Measurements from ENCODE around the gene CD80. TPM values are rescaled to one million over a fixed set of nuclear protein-coding genes. Genes with fewer than 3 reads are reported as not detected.

CD80 gene
- total and polyA plus RNA-seq, 2 donors (not counting 1 experiment from before 2014, with no cell fraction given): under 0.01 TPM; not detected in 1

GRCh38 chr3:119592861-119593260, 33.4 kb upstream of the CD80 start:
- Histone ChIP-seq H3K4me3 (replicated peaks in 1 of 4; ENCODE audit: control extremely low read depth in 1 of 4, insufficient read depth in 1 of 4, low read depth in 3 of 4, low read length in 4 of 4) (no peak overlapping the region), H3K9ac (ENCODE audit: insufficient read depth, low read length) (no peak overlapping the region), H2AFZ (ENCODE audit: low read length) (no peak overlapping the region), H3K36me3 (ENCODE audit: control insufficient read depth, insufficient read depth, low read length) (no peaks in the 10 kb centered on the region), H3K27me3 (ENCODE audit: control insufficient read depth, insufficient read depth, low read length) (no peaks in the 10 kb centered on the region), H3K4me2 (ENCODE audit: extremely low read depth, insufficient read depth, low read length) (no peak overlapping the region), H4K20me1 (ENCODE audit: control insufficient read depth, extremely low read depth, insufficient read depth, low read length) (no peaks in the 10 kb centered on the region), H3K79me2 (ENCODE audit: control insufficient read depth, insufficient read depth, low read length) (no peaks in the 10 kb centered on the region), H3K9me3 (ENCODE audit: control insufficient read depth, insufficient read depth, low read depth, low read length) (no peaks in the 10 kb centered on the region), H3K4me1 (ENCODE audit: control insufficient read depth, extremely low read depth, insufficient read depth, low read length) (no peaks in the 10 kb centered on the region), H3K27ac (ENCODE audit: insufficient read depth, low read length) (no peak overlapping the region)
- TF ChIP-seq, protein P1, sequence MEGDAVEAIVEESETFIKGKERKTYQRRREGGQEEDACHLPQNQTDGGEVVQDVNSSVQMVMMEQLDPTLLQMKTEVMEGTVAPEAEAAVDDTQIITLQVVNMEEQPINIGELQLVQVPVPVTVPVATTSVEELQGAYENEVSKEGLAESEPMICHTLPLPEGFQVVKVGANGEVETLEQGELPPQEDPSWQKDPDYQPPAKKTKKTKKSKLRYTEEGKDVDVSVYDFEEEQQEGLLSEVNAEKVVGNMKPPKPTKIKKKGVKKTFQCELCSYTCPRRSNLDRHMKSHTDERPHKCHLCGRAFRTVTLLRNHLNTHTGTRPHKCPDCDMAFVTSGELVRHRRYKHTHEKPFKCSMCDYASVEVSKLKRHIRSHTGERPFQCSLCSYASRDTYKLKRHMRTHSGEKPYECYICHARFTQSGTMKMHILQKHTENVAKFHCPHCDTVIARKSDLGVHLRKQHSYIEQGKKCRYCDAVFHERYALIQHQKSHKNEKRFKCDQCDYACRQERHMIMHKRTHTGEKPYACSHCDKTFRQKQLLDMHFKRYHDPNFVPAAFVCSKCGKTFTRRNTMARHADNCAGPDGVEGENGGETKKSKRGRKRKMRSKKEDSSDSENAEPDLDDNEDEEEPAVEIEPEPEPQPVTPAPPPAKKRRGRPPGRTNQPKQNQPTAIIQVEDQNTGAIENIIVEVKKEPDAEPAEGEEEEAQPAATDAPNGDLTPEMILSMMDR (conservative IDR thresholded peaks at IDR 0.05 in 1 of 2, IDR thresholded peaks at IDR 0.05 in 1 of 2; ENCODE audit: low read depth in 1 of 2, low read length in 2 of 2): no peak
- TF ChIP-seq EZH2 (IDR thresholded peaks at IDR 0.05; ENCODE audit: low read length, missing control alignments): no peak
- DNase-seq (ENCODE audit: low read depth in 2 of 2): no peak

DNA sequence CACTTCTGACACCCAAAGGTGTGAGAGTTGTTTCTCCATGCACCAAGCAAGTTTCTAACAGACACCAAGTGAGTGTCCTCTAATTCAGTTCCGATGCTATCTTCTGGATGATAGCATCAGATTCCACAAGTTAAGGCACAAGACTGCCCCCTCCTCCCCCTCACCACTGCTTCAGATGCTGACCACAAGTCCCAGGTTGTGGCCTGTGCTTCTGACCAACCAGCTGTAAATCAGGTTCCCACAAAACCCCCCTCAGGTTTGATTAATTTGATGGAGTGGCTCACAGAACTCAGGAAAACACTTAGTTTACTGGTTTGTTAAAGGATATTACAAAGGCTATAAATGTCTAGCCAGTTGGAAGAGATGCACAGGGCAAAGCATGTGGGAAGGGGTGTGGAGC, 31.3 kb upstream of the CD80 start:
- H3K27me3 ChIP-seq (ENCODE audit: control insufficient read depth, insufficient read depth, low read length): no peaks in the 10 kb centered on the region

GRCh38 chr3:119589102-119589773, 29.8 kb upstream of the CD80 start:
- Histone ChIP-seq H3K36me3 (ENCODE audit: control insufficient read depth, insufficient read depth, low read length) (no peaks in the 10 kb centered on the region), H3K4me3 (replicated peaks in 1 of 4; ENCODE audit: control extremely low read depth in 1 of 4, insufficient read depth in 1 of 4, low read depth in 3 of 4, low read length in 4 of 4) (no peak overlapping the region), H3K9ac (ENCODE audit: insufficient read depth, low read length) (no peak overlapping the region), H3K27me3 (ENCODE audit: control insufficient read depth, insufficient read depth, low read length) (no peaks in the 10 kb centered on the region), H3K79me2 (ENCODE audit: control insufficient read depth, insufficient read depth, low read length) (no peaks in the 10 kb centered on the region), H2AFZ (ENCODE audit: low read length) (no peak overlapping the region), H3K4me2 (ENCODE audit: extremely low read depth, insufficient read depth, low read length) (no peak overlapping the region), H3K4me1 (ENCODE audit: control insufficient read depth, extremely low read depth, insufficient read depth, low read length) (no peaks in the 10 kb centered on the region), H3K27ac (ENCODE audit: insufficient read depth, low read length) (no peak overlapping the region), H3K9me3 (ENCODE audit: control insufficient read depth, insufficient read depth, low read depth, low read length) (no peaks in the 10 kb centered on the region), H4K20me1 (ENCODE audit: control insufficient read depth, extremely low read depth, insufficient read depth, low read length) (no peaks in the 10 kb centered on the region)
- TF ChIP-seq EZH2 (IDR thresholded peaks at IDR 0.05; ENCODE audit: low read length, missing control alignments): no peak
- TF ChIP-seq, protein P1 (conservative IDR thresholded peaks at IDR 0.05 in 1 of 2, IDR thresholded peaks at IDR 0.05 in 1 of 2; ENCODE audit: low read depth in 1 of 2, low read length in 2 of 2): no peak
- no peak for DNase-seq (ENCODE audit: low read depth in 2 of 2)

More for the DNA sequence above, 31.3 kb upstream of the CD80 start:
- no peak overlapping the region for H3K9ac ChIP-seq (ENCODE audit: insufficient read depth, low read length)
- no peak overlapping the region for H3K4me3 ChIP-seq (replicated peaks in 1 of 4; ENCODE audit: control extremely low read depth in 1 of 4, insufficient read depth in 1 of 4, low read depth in 3 of 4, low read length in 4 of 4)
- H3K9me3 ChIP-seq (ENCODE audit: control insufficient read depth, insufficient read depth, low read depth, low read length): no peaks in the 10 kb centered on the region
- no peak overlapping the region for H2AFZ ChIP-seq (ENCODE audit: low read length)
- H3K4me1 ChIP-seq (ENCODE audit: control insufficient read depth, extremely low read depth, insufficient read depth, low read length): no peaks in the 10 kb centered on the region
- H4K20me1 ChIP-seq (ENCODE audit: control insufficient read depth, extremely low read depth, insufficient read depth, low read length): no peaks in the 10 kb centered on the region
- H3K27ac ChIP-seq (ENCODE audit: insufficient read depth, low read length): no peak overlapping the region
- no peaks in the 10 kb centered on the region for H3K79me2 ChIP-seq (ENCODE audit: control insufficient read depth, insufficient read depth, low read length)
- no peak for DNase-seq (ENCODE audit: low read depth in 2 of 2)
- H3K4me2 ChIP-seq (ENCODE audit: extremely low read depth, insufficient read depth, low read length): no peak overlapping the region
- TF ChIP-seq EZH2 (IDR thresholded peaks at IDR 0.05; ENCODE audit: low read length, missing control alignments): no peak
- TF ChIP-seq, protein P1 (conservative IDR thresholded peaks at IDR 0.05 in 1 of 2, IDR thresholded peaks at IDR 0.05 in 1 of 2; ENCODE audit: low read depth in 1 of 2, low read length in 2 of 2): no peak
- H3K36me3 ChIP-seq (ENCODE audit: control insufficient read depth, insufficient read depth, low read length): no peaks in the 10 kb centered on the region

Measured in fibroblast of lung (primary cell).